HepG2 (cell line): ENCODE data around the gene LHFPL2. TPM values are rescaled to one million over a fixed set of nuclear protein-coding genes. Genes with fewer than 3 reads are reported as not detected.

Experiments
- ARNTL ChIP-seq: sonication (generic); formaldehyde crosslinking; IDR thresholded peaks from 2 replicates; pipeline ENCODE4 v1.4.0; 2020; ENCODE audit warnings: mild to moderate bottlenecking, missing genetic modification reagents
- BCL6 ChIP-seq: IDR thresholded peaks from 2 replicates; pipeline ENCODE4 v1.6.1; 2016; ENCODE audit warnings: missing genetic modification reagents, missing compliant biosample characterization
- CC2D1A ChIP-seq: sonication (generic); formaldehyde crosslinking; IDR thresholded peaks from 2 replicates; pipeline ENCODE4 v1.8.1; 2023; ENCODE audit warnings: mild to moderate bottlenecking, missing genetic modification reagents
- CENPT ChIP-seq: sonication (generic); formaldehyde crosslinking; IDR thresholded peaks from 2 replicates; pipeline ENCODE4 v1.8.0; 2022; ENCODE audit warnings: low read depth, mild to moderate bottlenecking, moderate library complexity, missing genetic modification reagents
- FOXA3 ChIP-seq: IDR thresholded peaks from 2 replicates; pipeline ENCODE4 v1.6.1; 2016; ENCODE audit warnings: missing genetic modification reagents, missing compliant biosample characterization
- GFI1 ChIP-seq: sonication (generic); formaldehyde crosslinking; IDR thresholded peaks from 2 replicates; pipeline ENCODE4 v1.5.0; 2020; ENCODE audit warnings: missing genetic modification reagents, mild to moderate bottlenecking, borderline replicate concordance
- IKZF1 ChIP-seq: fragments of 450-650 bp; IDR thresholded peaks from 2 replicates; pipeline ENCODE4 v1.7.1; 2016
- KAT8 ChIP-seq: IDR thresholded peaks from 2 replicates; pipeline ENCODE4 v1.6.1; 2016; ENCODE audit warnings: missing genetic modification reagents, missing compliant biosample characterization
- MIXL1 ChIP-seq: IDR thresholded peaks from 2 replicates; pipeline ENCODE4 v1.6.1; 2016
- MNT ChIP-seq: fragments of 450-650 bp; IDR thresholded peaks from 2 replicates; pipeline ENCODE4 v1.6.1; 2016
- NCOR1 ChIP-seq: fragments of 200-600 bp; sonication (generic); IDR thresholded peaks from 2 replicates; pipeline ENCODE4 v1.7.0; 2017; ENCODE audit warnings: antibody characterized with exemption, low read length, borderline replicate concordance
- NFATC3 ChIP-seq: sonication (generic); formaldehyde crosslinking; IDR thresholded peaks from 2 replicates; pipeline ENCODE4 v1.5.1; 2020; ENCODE audit warnings: mild to moderate bottlenecking, missing genetic modification reagents
- NPAS2 ChIP-seq: sonication (generic); formaldehyde crosslinking; IDR thresholded peaks from 2 replicates; pipeline ENCODE4 v1.8.0; 2022; ENCODE audit warnings: mild to moderate bottlenecking, missing genetic modification reagents, borderline replicate concordance
- PAX8 ChIP-seq: sonication (generic); formaldehyde crosslinking; IDR thresholded peaks from 2 replicates; pipeline ENCODE4 v1.8.0; 2022; ENCODE audit warnings: mild to moderate bottlenecking, missing genetic modification reagents, borderline replicate concordance
- PAXIP1 ChIP-seq: sonication (generic); formaldehyde crosslinking; conservative IDR thresholded peaks from 2 replicates; pipeline ENCODE4 v1.4.0; 2020; ENCODE audit warnings: mild to moderate bottlenecking, missing genetic modification reagents, moderate library complexity
- PITX1 ChIP-seq: sonication (generic); formaldehyde crosslinking; IDR thresholded peaks from 2 replicates; pipeline ENCODE4 v1.5.1; 2020; ENCODE audit warnings: mild to moderate bottlenecking, missing genetic modification reagents
- PRPF4 ChIP-seq: fragments of 200-400 bp; formaldehyde crosslinking; IDR thresholded peaks from 2 replicates; pipeline ENCODE4 v1.6.1; 2016; ENCODE audit warnings: low read length, low read depth; ENCODE audit not compliant: poor library complexity, severe bottlenecking
- SNAI1 ChIP-seq: sonication (generic); formaldehyde crosslinking; IDR thresholded peaks from 2 replicates; pipeline ENCODE4 v1.5.0; 2020; ENCODE audit warnings: mild to moderate bottlenecking, missing genetic modification reagents, borderline replicate concordance
- ZBTB4 ChIP-seq: sonication (generic); formaldehyde crosslinking; IDR thresholded peaks from 2 replicates; pipeline ENCODE4 v1.4.0; 2020; ENCODE audit warnings: missing genetic modification reagents, mild to moderate bottlenecking, borderline replicate concordance
- ZNF124 ChIP-seq: sonication (generic); formaldehyde crosslinking; IDR thresholded peaks from 2 replicates; pipeline ENCODE4 v1.4.0; 2020; ENCODE audit warnings: missing genetic modification reagents
- ZNF160 ChIP-seq: sonication (generic); formaldehyde crosslinking; IDR thresholded peaks from 2 replicates; pipeline ENCODE4 v1.8.0; 2022; ENCODE audit warnings: mild to moderate bottlenecking, inconsistent platforms, missing genetic modification reagents
- ZNF224 ChIP-seq: sonication (generic); formaldehyde crosslinking; IDR thresholded peaks from 2 replicates; pipeline ENCODE4 v1.5.0; 2020; ENCODE audit warnings: mild to moderate bottlenecking, missing genetic modification reagents
- ZNF589 ChIP-seq: sonication (generic); formaldehyde crosslinking; conservative IDR thresholded peaks from 2 replicates; pipeline ENCODE4 v1.8.0; 2022; ENCODE audit warnings: mild to moderate bottlenecking, moderate library complexity, missing genetic modification reagents
- ZSCAN9 ChIP-seq: IDR thresholded peaks from 2 replicates; pipeline ENCODE4 v1.6.1; 2016; ENCODE audit warnings: borderline replicate concordance
- polyA plus RNA-seq, 8 experiments: library from polyadenylated mRNA; depleted of rRNA in 3 of 8; stranded (reverse) in 7 of 8; unstranded in 1 of 8; fragments of >200 nt; fragmentation: Illumina TruSeq in 4 of 8; extraction: Trizol in 4 of 8; gene quantifications; 2 replicates each; pipeline versions ENCODE4 v1.2.1 to v1.2.3, GENCODE V29; 2011 to 2016; ENCODE audit warnings: low read depth in 4 of 8, missing spikeins in 1 of 8, mixed read lengths in 1 of 8; ENCODE audit not compliant: insufficient read depth in 1 of 8
- total RNA-seq, 5 experiments: library from RNA; depleted of rRNA; stranded (reverse); fragments of >200 nt; fragmentation: Illumina TruSeq; extraction: Trizol; gene quantifications; 2 replicates each; pipeline ENCODE4 v1.2.3, GENCODE V29; 2016; ENCODE audit warnings: low read depth in 1 of 5

Gene LHFPL2
- total and polyA plus RNA-seq, 2 of the 13 experiments (the other 11 are each of a cell fraction or from before 2014, with no cell fraction given): 6.0 to 20.0 TPM

GRCh38 chr5:78604689-78605285 is 43.8 kb downstream of the LHFPL2 start (continued):
- no peak for TF ChIP-seq ZBTB4 (CRISPR knock-in tag)
- TF ChIP-seq IKZF1: no peak
- 0 out of 2 replicates have a peak, but pooled peaks have one; percentile 33 for TF ChIP-seq GFI1 (CRISPR knock-in tag)
- TF ChIP-seq MIXL1: 0 out of 2 replicates have a peak, but pooled peaks have one; percentile 48
- no peak for TF ChIP-seq ZSCAN9 (CRISPR knock-in tag)
- TF ChIP-seq PITX1 (CRISPR knock-in tag): peak; percentile 81
- TF ChIP-seq ZNF589 (CRISPR knock-in tag): no peak
- no peak for TF ChIP-seq ZNF124 (CRISPR knock-in tag)
- peak; percentile 70; the same call in 1 of the 2 replicates for TF ChIP-seq FOXA3 (CRISPR knock-in tag)
- no peak for TF ChIP-seq CENPT (CRISPR knock-in tag)
- no peak for TF ChIP-seq NFATC3 (CRISPR knock-in tag)
- no peak for TF ChIP-seq PRPF4
- no peak for TF ChIP-seq NPAS2 (CRISPR knock-in tag)
- TF ChIP-seq ARNTL: no peak
- TF ChIP-seq SNAI1 (CRISPR knock-in tag): no peak
- TF ChIP-seq CC2D1A (CRISPR knock-in tag): no peak
- TF ChIP-seq MNT: no peak
- TF ChIP-seq PAXIP1 (CRISPR knock-in tag): peak; percentile 91
- TF ChIP-seq ZNF224 (CRISPR knock-in tag): no peak
- TF ChIP-seq KAT8 (CRISPR knock-in tag): peak; percentile 26; the same call in 1 of the 2 replicates
- peak; percentile 49 for TF ChIP-seq BCL6 (CRISPR knock-in tag)
- no peak for TF ChIP-seq PAX8 (CRISPR knock-in tag)
- no peak for TF ChIP-seq ZNF160
- peak; percentile 50; the same call in 1 of the 2 replicates for TF ChIP-seq NCOR1
